SK-N-SH (cell line): ENCODE results near the gene RAPGEF1. TPM values are rescaled to one million over a fixed set of nuclear protein-coding genes. Genes with fewer than 3 reads are reported as not detected.

ENCODE experiments used
- CTCF ChIA-PET: fragments of 300-600, 350-600 bp; formaldehyde crosslinking; extraction: SDS; loops from one replicate; lab custom pipeline; 2021; lab: Yijun Ruan, JAX
- POLR2A ChIA-PET: fragments of 350-600 bp; sonication (Branson Sonifier 250); formaldehyde crosslinking; extraction: SDS; loops from one replicate; lab custom pipeline; 2020; ENCODE audit warnings: antibody characterized with exemption, inconsistent platforms; lab: Yijun Ruan, JAX
- DNase-seq: peaks from one replicate; pipeline ENCODE4 v3.0.0; 2012
- H2AFZ ChIP-seq: fragments of 200-600 bp; sonication (generic); 2 replicates; pipeline ENCODE4 v1.8.1; 2016; ENCODE audit warnings: antibody characterized with exemption, mild to moderate bottlenecking, low read depth
- H3F3A ChIP-seq: fragments of 200-600 bp; sonication (generic); replicated peaks from 2 replicates; pipeline ENCODE3; 2016; ENCODE audit warnings: antibody characterized with exemption, mild to moderate bottlenecking; ENCODE audit not compliant: insufficient read depth
- H3K27ac ChIP-seq, 2 experiments: fragments of 200-500 bp in 1 of 2; fragments of 200-600 bp in 1 of 2; sonication (Bioruptor generic) in 1 of 2; sonication (generic), shearing (Covaris generic) in 1 of 2; 2 replicates each; pipeline versions ENCODE4 v1.5.1 to v1.6.1; 2014 to 2016; ENCODE audit warnings: low read depth in 2 of 2, inconsistent platforms in 1 of 2, low read length in 1 of 2, mild to moderate bottlenecking in 1 of 2, mixed read lengths in 1 of 2
- H3K27me3 ChIP-seq: fragments of 200-600 bp; sonication (generic), shearing (Covaris generic); 2 replicates; pipeline ENCODE4 v1.6.1; 2016; ENCODE audit warnings: mixed run types; ENCODE audit not compliant: insufficient read depth
- H3K36me3 ChIP-seq, 2 experiments: fragments of 200-500 bp in 1 of 2; fragments of 200-600 bp in 1 of 2; sonication (Bioruptor generic) in 1 of 2; sonication (generic) in 1 of 2; replicated peaks in 1 of 2; 2 replicates each; pipeline versions ENCODE3 to v1.5.1; 2014 to 2016; ENCODE audit warnings: low read length in 1 of 2, mild to moderate bottlenecking in 1 of 2; ENCODE audit not compliant: insufficient read depth in 2 of 2, control insufficient read depth in 1 of 2
- H3K4me1 ChIP-seq, 2 experiments: fragments of 200-500 bp in 1 of 2; fragments of 200-600 bp in 1 of 2; sonication (Bioruptor generic) in 1 of 2; sonication (generic), shearing (Covaris generic) in 1 of 2; 2 replicates each; pipeline versions ENCODE4 v1.5.1 to v1.6.1; 2014 to 2016; ENCODE audit warnings: low read depth in 1 of 2, low read length in 1 of 2, mixed run types in 1 of 2; ENCODE audit not compliant: insufficient read depth in 2 of 2, control insufficient read depth in 1 of 2
- H3K4me2 ChIP-seq: fragments of 200-600 bp; sonication (generic), shearing (Covaris generic); 2 replicates; pipeline ENCODE4 v1.6.1; 2017; ENCODE audit warnings: mixed run types
- H3K4me3 ChIP-seq, 2 experiments: fragments of 200-500 bp in 1 of 2; fragments of 200-600 bp in 1 of 2; sonication (Bioruptor generic) in 1 of 2; sonication (generic), shearing (Covaris generic) in 1 of 2; 2 replicates each; pipeline versions ENCODE4 v1.5.1 to v1.8.1; 2014 to 2016; ENCODE audit warnings: low read depth in 2 of 2, inconsistent platforms in 1 of 2, low read length in 1 of 2, mild to moderate bottlenecking in 1 of 2, mixed read lengths in 1 of 2, moderate library complexity in 1 of 2
- H3K79me2 ChIP-seq: fragments of 200-600 bp; sonication (generic); 2 replicates; pipeline ENCODE4 v1.8.1; 2017; ENCODE audit warnings: mild to moderate bottlenecking; ENCODE audit not compliant: insufficient read depth
- H3K9ac ChIP-seq: fragments of 200-600 bp; sonication (generic); 2 replicates; pipeline ENCODE4 v1.6.1; 2017; ENCODE audit warnings: mixed run types
- H3K9me2 ChIP-seq: fragments of 200-600 bp; sonication (generic); 2 replicates; pipeline ENCODE4 v1.6.1; 2017; ENCODE audit warnings: mixed run types
- H3K9me3 ChIP-seq: fragments of 200-600 bp; sonication (generic); 2 replicates; pipeline ENCODE4 v1.6.1; 2017; ENCODE audit warnings: mixed run types, mild to moderate bottlenecking, moderate library complexity
- H4K20me1 ChIP-seq: fragments of 200-600 bp; sonication (generic); 2 replicates; pipeline ENCODE4 v1.6.1; 2017; ENCODE audit warnings: mild to moderate bottlenecking, mixed run types; ENCODE audit not compliant: insufficient read depth
- ELF1 ChIP-seq: IDR thresholded peaks from 2 replicates; pipeline ENCODE4 v1.4.0; 2012
- FOXM1 ChIP-seq: IDR thresholded peaks from 2 replicates; pipeline ENCODE4 v1.4.0; 2012; ENCODE audit warnings: low read depth, mild to moderate bottlenecking
- GABPA ChIP-seq: IDR thresholded peaks from 2 replicates; pipeline ENCODE4 v1.4.0; 2012; ENCODE audit warnings: low read depth, mild to moderate bottlenecking
- RAD21 ChIP-seq: IDR thresholded peaks from 2 replicates; pipeline ENCODE4 v1.6.1; 2012; ENCODE audit warnings: mild to moderate bottlenecking, low read length
- RCOR1 ChIP-seq: fragments of 150-350 bp; IDR thresholded peaks from 2 replicates; pipeline ENCODE4 v1.6.1; 2017; ENCODE audit warnings: antibody characterized with exemption, low read length
- RFX5 ChIP-seq: IDR thresholded peaks from 2 replicates; pipeline ENCODE4 v1.6.1; 2012; ENCODE audit warnings: mild to moderate bottlenecking, improper control_type of control experiment, low read length
- RXRA ChIP-seq: IDR thresholded peaks from 2 replicates; pipeline ENCODE4 v1.4.0; 2012; ENCODE audit warnings: low read depth, mild to moderate bottlenecking, borderline replicate concordance
- TEAD4 ChIP-seq: IDR thresholded peaks from 2 replicates; pipeline ENCODE4 v1.4.0; 2012; ENCODE audit warnings: mild to moderate bottlenecking, borderline replicate concordance; ENCODE audit not compliant: insufficient read depth
- YY1 ChIP-seq: IDR thresholded peaks from 2 replicates; pipeline ENCODE4 v1.4.0; 2012; ENCODE audit warnings: low read depth, mild to moderate bottlenecking
- WGBS: methylation state at CpG from one replicate; pipeline ENCODE4 v1.1.6; 2017; ENCODE audit warnings: low lambda C conversion rate; 5-methylcytosine and 5-hydroxymethylcytosine counted together
- polyA plus RNA-seq, 3 experiments: library from polyadenylated mRNA; depleted of rRNA; stranded (reverse); fragments of >200 nt; gene quantifications; 2 replicates each; pipeline ENCODE4 v1.2.3, GENCODE V29; 2012
- TF ChIP-seq, protein P1 (sequence below): IDR thresholded peaks from 2 replicates; pipeline ENCODE4 v1.4.0; 2012; ENCODE audit warnings: low read depth, borderline replicate concordance
- TF ChIP-seq, protein P2 (sequence below): fragments of 200-600 bp; sonication (generic); IDR thresholded peaks from 2 replicates; pipeline ENCODE4 v1.6.1; 2017; ENCODE audit warnings: antibody characterized with exemption, mild to moderate bottlenecking, moderate library complexity
- TF ChIP-seq, protein P3 (sequence below): IDR thresholded peaks from 2 replicates; pipeline ENCODE4 v1.4.0; 2012; ENCODE audit warnings: low read depth, borderline replicate concordance
- TF ChIP-seq, protein P4 (sequence below): IDR thresholded peaks from 2 replicates; pipeline ENCODE4; 2012
- TF ChIP-seq, protein P5 (sequence below): IDR thresholded peaks from 2 replicates; pipeline ENCODE4 v1.4.0; 2012; ENCODE audit warnings: low read depth

The RAPGEF1 gene
- polyA plus RNA-seq, 1 of the 3 experiments (the other 2 are of a cell fraction): 26.2 TPM

DNA sequence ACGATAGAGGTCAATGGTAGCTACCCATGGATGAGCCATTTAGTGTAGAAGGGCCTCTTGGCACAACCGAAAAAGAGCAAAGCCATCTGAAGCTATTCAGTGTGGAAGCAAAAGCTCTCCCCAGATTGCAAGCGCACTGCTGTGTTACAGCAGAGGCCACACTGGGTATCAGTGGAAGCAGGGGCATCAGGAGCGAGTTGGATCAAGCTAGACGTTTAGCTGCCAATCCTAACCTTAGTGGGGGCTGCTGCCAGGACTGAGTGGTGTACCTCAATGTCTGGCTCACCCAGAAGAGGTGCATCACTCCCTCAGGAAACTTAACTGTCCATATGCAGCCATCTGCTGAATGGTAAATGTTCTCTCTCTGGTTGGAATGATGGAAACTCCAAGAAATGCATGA is 44.5 kb downstream of the RAPGEF1 start:
- TF ChIP-seq FOXM1: no peak
- H3K9me3 ChIP-seq: no peaks in the 10 kb centered on the region
- H3K79me2 ChIP-seq: peaks cover 14% of the 10 kb centered on the region

DNA sequence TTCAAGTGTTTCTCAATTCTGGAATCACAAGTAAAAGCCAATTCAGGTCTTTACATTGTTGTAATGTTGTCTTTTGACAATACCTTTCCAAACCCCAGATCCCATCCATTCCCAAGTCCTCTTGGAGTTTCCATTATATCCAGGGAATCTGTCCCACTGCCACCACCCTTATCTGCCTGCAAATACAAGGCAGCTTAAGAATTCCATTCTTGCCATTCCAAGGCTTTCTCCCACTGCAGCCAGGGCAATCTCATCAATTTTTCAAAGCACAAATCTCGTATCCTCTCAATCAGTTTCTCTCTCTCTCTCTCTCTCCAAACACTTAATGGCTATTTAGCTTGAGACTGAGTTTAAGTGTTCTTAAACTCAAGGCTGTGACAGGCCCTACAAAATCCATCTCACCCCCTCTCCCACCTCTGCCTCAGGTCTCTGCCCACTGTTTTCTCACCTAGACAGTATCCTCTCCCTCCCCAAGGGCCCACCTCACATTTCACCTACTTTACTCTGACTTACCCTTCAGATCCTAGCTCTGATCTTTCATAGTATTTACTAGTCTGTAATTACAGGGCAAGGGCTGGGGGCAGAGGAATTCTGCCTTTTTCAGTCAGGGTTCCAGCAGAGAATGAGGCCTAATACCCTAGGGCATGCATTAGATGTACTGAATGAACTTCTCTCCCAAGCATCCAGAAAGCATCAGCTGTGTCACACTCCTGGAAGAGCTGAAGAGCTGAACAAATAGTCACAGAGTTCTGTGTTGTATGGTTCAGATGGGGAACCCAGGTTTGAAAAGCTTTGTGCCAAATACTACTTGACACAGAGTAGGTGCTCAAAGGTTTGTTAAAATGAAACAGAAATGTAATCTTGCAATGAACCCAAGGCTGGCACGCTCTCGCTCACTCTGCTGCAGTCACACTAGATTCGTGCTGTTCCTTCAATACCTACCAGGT is 46.0 kb downstream of the RAPGEF1 start:
- H3K79me2 ChIP-seq: peaks cover 14% of the 10 kb centered on the region
- H3K36me3 ChIP-seq: no peaks in the 10 kb centered on the region
- DNase-seq: no peak
- POLR2A ChIA-PET: no interaction called here
- CTCF ChIA-PET: no interaction called here
- no peaks in the 10 kb centered on the region for H3K9me3 ChIP-seq
- no peak overlapping the region for H3K4me3 ChIP-seq
- H3K4me1 ChIP-seq: peaks cover 0 to 7% of the 10 kb centered on the region in 2 experiments; a peak in 3 of 4 replicates
- no peaks in the 10 kb centered on the region for H3K27me3 ChIP-seq
- H4K20me1 ChIP-seq: peaks cover 55% of the 10 kb centered on the region
- WGBS: 95% methylated on average over 4 of the region's 4 CpGs
- H3K9me2 ChIP-seq: no peaks in the 10 kb centered on the region
- H3K4me2 ChIP-seq: no peak overlapping the region
- H3F3A ChIP-seq: no peaks in the 10 kb centered on the region
- H3K27ac ChIP-seq: no peak overlapping the region
- no peak overlapping the region for H3K9ac ChIP-seq
- no peak overlapping the region for H2AFZ ChIP-seq
- TF ChIP-seq RAD21 (no peak), RXRA (no peak), RCOR1 (no peak), FOXM1 (no peak), TEAD4 (no peak), GABPA (no peak), YY1 (no peak), ELF1 (no peak), RFX5 (no peak)
- TF ChIP-seq, protein P1, sequence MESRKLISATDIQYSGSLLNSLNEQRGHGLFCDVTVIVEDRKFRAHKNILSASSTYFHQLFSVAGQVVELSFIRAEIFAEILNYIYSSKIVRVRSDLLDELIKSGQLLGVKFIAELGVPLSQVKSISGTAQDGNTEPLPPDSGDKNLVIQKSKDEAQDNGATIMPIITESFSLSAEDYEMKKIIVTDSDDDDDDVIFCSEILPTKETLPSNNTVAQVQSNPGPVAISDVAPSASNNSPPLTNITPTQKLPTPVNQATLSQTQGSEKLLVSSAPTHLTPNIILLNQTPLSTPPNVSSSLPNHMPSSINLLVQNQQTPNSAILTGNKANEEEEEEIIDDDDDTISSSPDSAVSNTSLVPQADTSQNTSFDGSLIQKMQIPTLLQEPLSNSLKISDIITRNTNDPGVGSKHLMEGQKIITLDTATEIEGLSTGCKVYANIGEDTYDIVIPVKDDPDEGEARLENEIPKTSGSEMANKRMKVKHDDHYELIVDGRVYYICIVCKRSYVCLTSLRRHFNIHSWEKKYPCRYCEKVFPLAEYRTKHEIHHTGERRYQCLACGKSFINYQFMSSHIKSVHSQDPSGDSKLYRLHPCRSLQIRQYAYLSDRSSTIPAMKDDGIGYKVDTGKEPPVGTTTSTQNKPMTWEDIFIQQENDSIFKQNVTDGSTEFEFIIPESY: no peak
- TF ChIP-seq, protein P2, sequence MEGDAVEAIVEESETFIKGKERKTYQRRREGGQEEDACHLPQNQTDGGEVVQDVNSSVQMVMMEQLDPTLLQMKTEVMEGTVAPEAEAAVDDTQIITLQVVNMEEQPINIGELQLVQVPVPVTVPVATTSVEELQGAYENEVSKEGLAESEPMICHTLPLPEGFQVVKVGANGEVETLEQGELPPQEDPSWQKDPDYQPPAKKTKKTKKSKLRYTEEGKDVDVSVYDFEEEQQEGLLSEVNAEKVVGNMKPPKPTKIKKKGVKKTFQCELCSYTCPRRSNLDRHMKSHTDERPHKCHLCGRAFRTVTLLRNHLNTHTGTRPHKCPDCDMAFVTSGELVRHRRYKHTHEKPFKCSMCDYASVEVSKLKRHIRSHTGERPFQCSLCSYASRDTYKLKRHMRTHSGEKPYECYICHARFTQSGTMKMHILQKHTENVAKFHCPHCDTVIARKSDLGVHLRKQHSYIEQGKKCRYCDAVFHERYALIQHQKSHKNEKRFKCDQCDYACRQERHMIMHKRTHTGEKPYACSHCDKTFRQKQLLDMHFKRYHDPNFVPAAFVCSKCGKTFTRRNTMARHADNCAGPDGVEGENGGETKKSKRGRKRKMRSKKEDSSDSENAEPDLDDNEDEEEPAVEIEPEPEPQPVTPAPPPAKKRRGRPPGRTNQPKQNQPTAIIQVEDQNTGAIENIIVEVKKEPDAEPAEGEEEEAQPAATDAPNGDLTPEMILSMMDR: no peak
- TF ChIP-seq, protein P3, sequence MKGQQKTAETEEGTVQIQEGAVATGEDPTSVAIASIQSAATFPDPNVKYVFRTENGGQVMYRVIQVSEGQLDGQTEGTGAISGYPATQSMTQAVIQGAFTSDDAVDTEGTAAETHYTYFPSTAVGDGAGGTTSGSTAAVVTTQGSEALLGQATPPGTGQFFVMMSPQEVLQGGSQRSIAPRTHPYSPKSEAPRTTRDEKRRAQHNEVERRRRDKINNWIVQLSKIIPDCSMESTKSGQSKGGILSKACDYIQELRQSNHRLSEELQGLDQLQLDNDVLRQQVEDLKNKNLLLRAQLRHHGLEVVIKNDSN: no peak
- TF ChIP-seq, protein P4, sequence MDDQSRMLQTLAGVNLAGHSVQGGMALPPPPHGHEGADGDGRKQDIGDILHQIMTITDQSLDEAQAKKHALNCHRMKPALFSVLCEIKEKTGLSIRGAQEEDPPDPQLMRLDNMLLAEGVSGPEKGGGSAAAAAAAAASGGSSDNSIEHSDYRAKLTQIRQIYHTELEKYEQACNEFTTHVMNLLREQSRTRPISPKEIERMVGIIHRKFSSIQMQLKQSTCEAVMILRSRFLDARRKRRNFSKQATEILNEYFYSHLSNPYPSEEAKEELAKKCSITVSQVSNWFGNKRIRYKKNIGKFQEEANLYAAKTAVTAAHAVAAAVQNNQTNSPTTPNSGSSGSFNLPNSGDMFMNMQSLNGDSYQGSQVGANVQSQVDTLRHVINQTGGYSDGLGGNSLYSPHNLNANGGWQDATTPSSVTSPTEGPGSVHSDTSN: no peak
- TF ChIP-seq, protein P5, sequence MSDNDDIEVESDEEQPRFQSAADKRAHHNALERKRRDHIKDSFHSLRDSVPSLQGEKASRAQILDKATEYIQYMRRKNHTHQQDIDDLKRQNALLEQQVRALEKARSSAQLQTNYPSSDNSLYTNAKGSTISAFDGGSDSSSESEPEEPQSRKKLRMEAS: no peak
- TF ChIP-seq, all 33 proteins: peak for 0

More for the DNA sequence above, 44.5 kb downstream of the RAPGEF1 start:
- Histone ChIP-seq H3K9ac (no peak overlapping the region), H3K4me3 (no peak overlapping the region), H3K4me2 (no peak overlapping the region), H3K27ac (no peak overlapping the region), H2AFZ (no peak overlapping the region), H4K20me1 (peaks cover 56% of the 10 kb centered on the region), H3F3A (no peaks in the 10 kb centered on the region), H3K4me1 (peaks cover 0 to 7% of the 10 kb centered on the region in 2 experiments; a peak in 2 of 4 replicates), H3K36me3 (no peaks in the 10 kb centered on the region), H3K27me3 (no peaks in the 10 kb centered on the region), H3K9me2 (no peaks in the 10 kb centered on the region)
- no peak for DNase-seq
- ChIA-PET CTCF (interaction anchor here (0.6 to 1.7 kb wide), 3 partner anchors 44 to 80 kb away, joined by 3 to 11 read pairs (median 3); partner anchors contain the start of gene RAPGEF1), POLR2A (interaction anchor here (0.8 kb wide), 1 partner anchor 9 kb away, joined by 3 read pairs; no protein-coding TSS in a partner anchor)
- 98% methylated on average over 5 of the region's 5 CpGs for WGBS
